Stimulated activated naive CD4-positive, alpha-beta T cell treated with Interleukin-2 at 50 U/mL for 16 hours (primary cell): Measurements from ENCODE around the gene SLC12A8.

ENCODE experiments used
- DNase-seq: peaks from one replicate; lab custom pipeline; 2025; lab: John Stamatoyannopoulos, UW

Gene SLC12A8

DNA sequence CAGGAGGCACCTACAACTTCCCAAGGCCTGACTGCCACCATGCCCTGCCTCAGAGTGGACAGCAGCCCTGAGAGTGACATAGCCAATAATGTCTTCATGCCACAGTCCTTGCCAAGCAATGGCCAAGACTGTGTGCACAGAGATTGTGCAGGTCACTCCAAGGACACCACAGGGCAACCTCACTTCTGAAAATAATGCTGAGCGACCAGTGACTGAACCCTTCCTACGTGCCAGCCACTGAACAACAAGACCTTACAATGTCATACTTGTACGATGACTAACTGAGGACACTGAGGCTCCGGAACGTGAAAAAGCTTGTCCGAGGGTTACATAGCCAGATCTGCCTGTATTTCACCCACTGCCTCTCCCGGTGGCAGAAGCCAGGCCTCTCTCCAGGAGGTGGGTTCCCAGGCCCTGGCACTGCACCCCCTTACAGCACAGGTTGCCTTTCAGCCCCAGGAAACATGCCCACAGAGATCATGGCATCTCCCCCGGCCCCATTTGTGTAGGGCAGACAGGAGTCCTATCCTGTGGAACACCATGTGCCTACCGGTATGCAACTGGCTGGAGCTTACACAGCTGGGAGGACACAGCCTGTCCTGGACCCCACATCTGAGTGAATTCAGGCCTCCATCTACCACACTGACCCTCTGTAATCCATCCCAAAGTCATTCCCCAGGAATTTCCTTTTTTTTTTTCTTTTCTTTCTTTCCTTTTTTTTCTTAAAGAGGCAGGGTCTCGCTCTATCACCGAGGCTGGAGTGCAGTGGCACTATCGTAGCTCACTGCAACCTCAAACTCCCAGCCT lies 72.3 kb downstream of the SLC12A8 start:
- DNase-seq: no peak

DNA sequence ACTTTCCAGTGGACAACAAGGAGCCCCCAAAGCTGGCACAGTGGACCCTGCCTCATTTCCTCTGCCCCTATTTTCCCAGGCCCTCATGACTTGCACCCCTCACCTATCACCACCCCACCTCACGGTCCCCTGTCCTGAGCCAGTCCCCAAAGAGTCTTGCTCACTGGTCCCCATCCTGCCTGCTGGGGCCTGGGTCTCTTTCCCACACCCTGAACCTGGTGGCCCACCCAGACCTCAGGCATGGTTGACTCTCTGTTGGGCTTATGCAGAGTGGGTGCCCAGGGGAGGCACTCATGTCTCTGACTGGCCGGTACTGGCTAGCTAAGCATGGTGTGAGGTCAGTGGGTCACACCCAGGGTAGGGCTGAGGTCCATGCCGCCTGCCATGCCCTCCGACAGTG lies 73.2 kb downstream of the SLC12A8 start:
- DNase-seq: no peak

DNA sequence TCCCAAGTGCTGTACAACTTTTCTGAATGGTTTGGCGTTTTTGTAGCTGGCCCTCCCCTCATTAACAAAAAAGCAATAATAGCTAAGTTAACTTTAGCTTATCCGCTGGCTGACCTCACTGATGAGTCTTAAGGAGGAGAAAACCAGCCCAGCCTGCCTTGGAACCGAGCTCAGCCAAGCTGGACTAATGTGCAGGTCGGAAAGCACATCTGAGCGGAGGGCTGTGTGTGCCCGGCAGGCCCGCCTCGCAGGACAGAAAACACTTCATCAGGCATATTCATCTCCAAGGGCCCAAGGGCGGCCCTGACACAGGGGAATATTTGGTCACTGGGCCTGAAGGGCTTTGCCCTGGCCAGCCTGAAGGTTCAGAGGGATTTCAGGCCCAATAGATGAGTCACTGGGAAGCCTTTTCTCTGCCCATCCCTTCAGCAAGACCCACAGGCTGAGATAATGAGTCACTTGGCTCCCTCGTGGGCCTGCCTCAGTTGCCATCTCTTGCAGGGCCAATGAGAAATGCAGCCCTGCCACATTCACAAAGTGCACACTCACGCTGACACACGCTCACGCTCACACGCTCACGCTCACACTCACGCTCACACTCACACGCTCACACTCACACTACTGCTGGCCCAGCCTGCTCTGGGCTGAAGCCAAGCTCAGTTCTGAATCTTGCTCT lies 75.1 kb downstream of the SLC12A8 start:
- DNase-seq: no peak

DNA sequence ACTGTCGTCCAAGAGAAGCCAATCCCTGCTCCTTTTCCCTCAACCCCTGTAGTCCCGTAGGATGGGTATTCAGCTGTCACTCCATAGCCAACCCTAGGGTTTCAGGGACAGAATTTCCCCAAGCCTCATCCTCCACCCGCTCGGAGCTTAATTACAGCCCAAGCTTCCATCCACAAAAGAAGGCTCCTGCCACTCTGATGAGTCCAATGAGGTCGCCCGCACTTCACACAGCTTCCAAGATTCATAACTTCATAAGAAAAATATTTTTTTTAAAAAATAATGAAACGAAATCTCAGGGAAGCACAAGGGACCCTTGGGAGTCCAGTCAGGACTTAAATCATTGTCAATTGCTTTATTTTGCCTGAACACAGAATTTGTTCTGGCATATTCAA lies 75.6 kb downstream of the SLC12A8 start:
- DNase-seq: no peak

DNA sequence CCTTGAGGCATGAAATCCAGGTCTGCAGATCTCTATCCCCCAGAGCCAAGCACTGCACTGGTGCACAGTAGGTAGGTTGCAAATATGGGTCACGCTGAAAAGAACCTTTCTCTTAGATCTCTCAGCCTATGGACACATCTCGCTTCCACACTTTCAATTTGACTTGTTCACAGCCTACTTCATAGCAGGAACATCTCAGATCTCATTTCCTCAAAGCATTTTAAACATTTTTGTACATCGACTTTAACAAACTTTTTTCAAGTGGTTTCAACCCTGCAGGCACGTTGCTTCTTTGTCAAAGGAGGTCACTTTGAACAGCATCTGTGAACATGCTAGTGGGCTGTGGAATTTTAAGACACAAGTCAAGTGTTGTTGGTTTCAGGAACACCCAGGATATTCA lies 76.0 kb downstream of the SLC12A8 start:
- DNase-seq: no peak

DNA sequence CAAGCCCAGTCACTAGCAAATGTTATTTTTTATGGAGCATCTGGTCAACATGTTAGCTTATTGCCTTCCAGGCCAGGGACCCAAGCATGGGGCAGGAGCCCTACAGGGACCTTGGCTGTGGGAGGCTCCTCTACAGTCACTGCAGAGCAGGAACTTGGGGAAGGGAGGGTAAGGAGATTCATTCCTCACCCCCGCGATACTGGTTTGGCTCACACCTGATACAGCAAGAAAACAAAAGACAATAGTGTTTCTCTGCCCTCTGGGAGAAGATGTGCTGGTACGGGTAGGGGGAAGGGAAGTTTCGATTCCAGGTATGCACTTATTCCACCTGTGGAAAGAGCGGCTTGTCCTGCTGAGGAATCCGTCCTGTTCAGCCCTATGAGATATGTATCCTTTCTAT lies 77.6 kb downstream of the SLC12A8 start:
- DNase-seq: no peak

GRCh38 chr3:125132815-125133214 lies 79.7 kb downstream of the SLC12A8 start:
- no peak for DNase-seq

GRCh38 chr3:125129512-125129997 lies 83.0 kb downstream of the SLC12A8 start:
- DNase-seq: no peak

GRCh38 chr3:125128861-125129501 lies 83.6 kb downstream of the SLC12A8 start:
- no peak for DNase-seq

- no peak for DNase-seq
These were observed 86.2 kb downstream of the SLC12A8 start for GRCh38 chr3:125126323-125126722.

DNA sequence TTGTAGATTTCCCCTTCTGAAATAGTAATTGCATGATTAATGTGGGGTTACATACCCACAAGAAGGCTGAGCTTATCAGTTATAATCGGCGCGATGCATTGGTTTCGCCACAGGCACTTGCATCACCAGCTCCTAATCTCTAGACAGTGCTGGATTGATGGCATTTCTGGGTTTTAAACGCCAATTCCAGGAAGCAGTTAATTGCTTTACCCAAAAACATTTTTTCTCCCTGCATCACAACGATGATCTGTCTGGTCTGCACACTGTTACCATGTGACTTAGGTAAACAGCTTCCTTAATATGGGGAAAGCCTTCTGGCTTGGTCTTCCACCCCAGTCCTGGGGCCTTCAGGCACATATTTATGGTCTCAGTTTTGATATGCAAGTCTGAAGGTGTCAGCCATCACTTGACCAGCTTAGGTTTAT lies 86.7 kb downstream of the SLC12A8 start:
- DNase-seq: no peak

GRCh38 chr3:125123451-125124305 lies 88.9 kb downstream of the SLC12A8 start:
- DNase-seq: no peak

DNA sequence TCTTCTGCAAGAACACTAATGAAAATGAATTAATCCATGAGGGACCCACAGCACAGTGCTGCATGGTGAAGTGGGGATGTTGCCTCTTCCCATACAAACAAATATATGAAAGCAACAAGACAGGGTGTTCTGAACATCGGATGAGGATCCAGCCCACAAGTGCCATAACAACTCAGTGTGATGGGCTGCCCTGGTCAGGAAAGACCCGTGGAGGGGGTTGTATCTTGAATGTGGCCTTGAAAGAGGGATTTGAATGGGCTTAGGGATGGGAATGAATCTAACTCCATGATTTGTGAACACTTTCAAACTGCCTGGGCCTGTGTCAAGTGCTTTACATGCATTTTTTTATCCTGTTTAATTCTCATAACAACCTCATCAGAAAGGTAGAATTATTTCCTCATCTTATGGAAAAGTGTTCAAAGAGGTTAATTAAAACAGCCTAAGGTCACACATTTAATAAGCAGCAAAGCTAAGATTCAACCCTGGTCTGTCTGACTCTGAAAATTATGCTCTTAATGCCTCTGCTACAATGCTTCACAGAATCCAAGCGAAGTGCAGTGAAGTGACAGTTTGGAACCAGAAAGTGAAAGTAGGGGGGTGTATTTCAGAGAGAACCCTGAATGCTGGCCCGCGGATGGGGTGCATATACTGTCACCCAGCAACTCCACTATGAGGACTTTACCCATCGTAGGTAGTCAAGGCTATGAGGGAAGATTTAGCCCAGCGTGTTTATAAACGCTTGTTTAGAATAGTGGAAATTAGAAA lies 91.1 kb downstream of the SLC12A8 start:
- no peak for DNase-seq

DNA sequence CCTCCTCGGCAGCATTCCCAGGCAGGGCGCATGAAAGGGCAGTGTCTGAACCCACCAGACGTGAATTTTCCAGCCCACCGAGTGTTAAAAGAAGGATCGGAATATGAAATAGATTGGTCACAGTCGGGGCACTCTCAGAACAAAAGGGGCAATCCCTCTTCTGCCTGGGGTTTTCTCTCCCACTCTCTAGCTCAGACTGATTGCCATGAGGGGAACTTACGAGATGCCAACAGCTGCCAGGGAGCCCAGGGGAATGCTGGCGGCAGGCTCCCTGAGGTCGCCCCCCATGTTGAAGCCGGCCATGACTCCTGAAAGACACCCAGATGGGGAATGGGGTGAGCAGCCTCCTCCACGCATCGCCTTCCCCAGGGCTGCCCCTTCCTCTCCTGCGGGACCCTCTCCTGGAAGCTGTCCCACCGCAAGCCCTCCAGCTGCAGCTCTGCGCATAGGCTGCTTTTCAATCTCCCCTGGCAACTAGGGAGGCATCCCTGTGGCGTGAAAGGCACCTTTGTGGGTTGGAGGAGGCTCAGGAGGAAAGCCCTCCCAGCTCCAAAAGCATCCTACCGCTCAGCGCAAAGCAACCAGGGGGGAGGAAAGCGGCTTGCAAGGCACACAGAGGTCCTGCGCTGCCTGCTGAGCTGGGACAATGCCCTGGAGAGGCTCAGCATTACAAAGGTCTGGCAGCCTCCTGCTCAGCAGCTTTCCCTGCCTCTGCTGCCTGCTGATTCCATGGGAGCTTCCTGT lies 92.0 kb downstream of the SLC12A8 start:
- no peak for DNase-seq

GRCh38 chr3:125119752-125120378 lies 92.7 kb downstream of the SLC12A8 start:
- DNase-seq: no peak

- DNase-seq: no peak
These were observed 93.9 kb downstream of the SLC12A8 start for GRCh38 chr3:125118600-125118999.

- DNase-seq: no peak
These were observed 94.8 kb downstream of the SLC12A8 start for GRCh38 chr3:125117631-125118191.

DNA sequence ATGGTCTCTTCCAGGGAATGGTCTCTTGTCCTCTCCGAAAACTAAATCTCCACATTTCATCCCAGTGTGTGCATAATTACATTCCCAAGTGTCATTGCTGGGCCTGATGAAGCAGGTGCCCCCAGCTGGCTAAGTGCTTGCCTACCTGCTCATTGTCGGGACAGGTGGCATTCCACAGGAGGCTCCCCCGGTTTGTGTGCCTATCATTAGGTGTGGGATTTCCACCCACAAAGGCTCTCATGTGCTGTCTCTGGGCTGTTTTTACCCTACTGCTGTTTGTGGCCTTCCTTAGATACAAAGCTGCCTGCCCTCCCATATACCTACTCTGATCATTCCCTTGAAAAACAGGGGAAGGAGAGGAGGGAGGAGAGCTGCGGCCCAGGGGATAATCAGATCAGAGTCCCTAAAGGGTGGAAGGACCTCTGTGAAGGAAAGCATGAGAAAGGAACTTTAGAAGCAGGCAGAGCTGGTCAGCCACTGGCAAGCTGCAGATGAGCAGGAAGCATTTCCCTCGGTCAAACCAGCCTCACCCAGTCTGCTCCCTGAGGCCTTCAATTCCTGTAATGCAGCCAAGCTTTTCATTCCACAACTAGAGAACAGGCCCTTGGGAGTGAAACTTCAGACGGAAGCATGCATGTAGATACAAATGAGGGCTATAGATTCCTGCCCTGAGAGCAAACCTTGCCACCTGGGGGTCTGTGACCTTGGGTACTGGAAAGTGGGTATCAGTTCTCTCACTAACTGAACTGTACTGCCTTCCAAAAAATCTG lies 96.1 kb downstream of the SLC12A8 start:
- DNase-seq: no peak

DNA sequence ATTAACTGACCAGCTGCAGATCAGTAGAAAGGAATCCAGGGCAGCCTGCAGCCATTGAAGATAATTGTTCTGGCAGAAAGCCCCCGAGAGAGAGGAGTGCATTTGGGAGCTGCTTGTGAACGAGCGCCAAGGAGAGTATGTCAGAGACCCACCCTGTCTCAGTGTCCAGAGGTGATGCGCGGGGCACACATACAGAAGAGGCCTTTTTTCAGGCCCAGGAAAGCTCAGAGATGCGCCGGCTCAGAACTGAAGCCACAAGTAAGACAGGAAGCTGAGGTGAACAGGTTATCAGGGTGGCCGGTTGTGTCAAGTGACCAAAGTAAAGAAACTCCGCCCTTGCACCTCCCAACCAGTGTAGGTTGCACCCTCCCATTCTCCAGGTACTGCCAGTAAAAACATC lies 96.9 kb downstream of the SLC12A8 start:
- no peak for DNase-seq
